OCI-LY1 (cell line): ENCODE measurements around the gene APBA3.

Experiments used
- EZH2 ChIP-seq: fragments of 200-600 bp; sonication (generic), shearing (Covaris generic); IDR thresholded peaks from 2 replicates; pipeline ENCODE4 v1.8.0; 2017; ENCODE audit warnings: borderline replicate concordance, mixed run types, mild to moderate bottlenecking, antibody characterized with exemption, low read length, moderate library complexity, mixed read lengths
- TF ChIP-seq, protein P1 (sequence below): fragments of 200-600 bp; sonication (generic), shearing (Covaris generic); IDR thresholded peaks from 2 replicates; pipeline ENCODE4 v1.5.1; 2017; ENCODE audit warnings: mild to moderate bottlenecking, antibody characterized with exemption, low read length, moderate library complexity, mixed read lengths

DNA sequence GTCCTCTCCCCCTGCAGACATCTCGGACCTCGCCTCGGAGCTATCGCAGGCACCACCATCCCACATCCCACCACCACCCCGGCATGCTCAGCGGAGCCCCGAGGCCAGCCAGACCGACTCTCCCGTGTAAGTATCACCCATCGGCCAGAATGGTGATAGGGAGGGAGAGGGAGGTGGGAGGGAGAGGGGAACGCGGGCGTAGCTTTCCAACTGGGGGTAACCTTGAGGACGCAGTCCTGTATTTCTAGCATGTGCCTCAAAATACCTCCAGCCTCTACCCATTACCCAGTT is 27.2 kb downstream of the APBA3 start:
- TF ChIP-seq, protein P1, sequence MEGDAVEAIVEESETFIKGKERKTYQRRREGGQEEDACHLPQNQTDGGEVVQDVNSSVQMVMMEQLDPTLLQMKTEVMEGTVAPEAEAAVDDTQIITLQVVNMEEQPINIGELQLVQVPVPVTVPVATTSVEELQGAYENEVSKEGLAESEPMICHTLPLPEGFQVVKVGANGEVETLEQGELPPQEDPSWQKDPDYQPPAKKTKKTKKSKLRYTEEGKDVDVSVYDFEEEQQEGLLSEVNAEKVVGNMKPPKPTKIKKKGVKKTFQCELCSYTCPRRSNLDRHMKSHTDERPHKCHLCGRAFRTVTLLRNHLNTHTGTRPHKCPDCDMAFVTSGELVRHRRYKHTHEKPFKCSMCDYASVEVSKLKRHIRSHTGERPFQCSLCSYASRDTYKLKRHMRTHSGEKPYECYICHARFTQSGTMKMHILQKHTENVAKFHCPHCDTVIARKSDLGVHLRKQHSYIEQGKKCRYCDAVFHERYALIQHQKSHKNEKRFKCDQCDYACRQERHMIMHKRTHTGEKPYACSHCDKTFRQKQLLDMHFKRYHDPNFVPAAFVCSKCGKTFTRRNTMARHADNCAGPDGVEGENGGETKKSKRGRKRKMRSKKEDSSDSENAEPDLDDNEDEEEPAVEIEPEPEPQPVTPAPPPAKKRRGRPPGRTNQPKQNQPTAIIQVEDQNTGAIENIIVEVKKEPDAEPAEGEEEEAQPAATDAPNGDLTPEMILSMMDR = no peak
- no peak for TF ChIP-seq EZH2
